ENCODE measurements around the gene KIF11. TPM values are rescaled to one million over a fixed set of nuclear protein-coding genes. Genes with fewer than 3 reads are reported as not detected.

KIF11 gene
- total RNA-seq, 1 experiment from 2014 or later: 47.8 TPM

DNA sequence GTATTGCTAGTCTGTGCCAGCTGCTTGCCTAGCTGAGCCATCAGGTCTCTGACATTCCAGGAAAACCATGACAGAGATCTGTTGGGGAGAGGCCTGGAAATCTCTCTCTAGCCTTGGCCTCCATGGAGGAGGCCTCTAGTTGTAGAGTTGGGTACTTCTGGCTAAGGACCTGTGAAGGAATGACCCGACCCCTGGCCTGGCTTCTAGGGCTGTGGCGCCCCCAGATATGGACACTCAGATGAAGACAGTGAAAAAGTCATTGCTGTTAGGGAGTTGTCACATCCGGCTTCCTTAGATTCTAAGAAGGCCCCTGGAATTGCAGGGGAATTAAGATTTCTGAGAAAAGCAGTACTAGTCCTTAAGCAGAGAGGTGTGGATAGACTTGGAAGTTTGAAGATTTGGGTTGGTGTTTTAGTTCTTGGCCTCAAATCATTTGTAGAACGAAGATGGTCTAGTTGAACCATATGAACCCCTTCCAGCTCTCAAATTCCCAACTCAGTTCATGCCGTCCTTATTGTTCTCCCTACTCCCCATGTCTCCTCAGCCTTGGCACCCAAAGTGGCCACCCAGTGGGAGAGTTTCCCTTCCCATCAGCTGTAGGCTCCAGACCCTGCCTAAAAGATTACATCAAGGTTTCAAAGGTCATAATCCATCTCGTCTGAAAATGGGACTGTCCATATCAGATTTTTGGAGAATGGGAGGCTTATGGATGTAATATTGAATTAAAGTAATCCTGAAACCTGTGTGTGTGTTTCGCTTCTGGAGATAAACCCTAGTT lies 103.9 kb downstream of the KIF11 start:
- in situ Hi-C loops (cut with HindIII; ENCODE audit: low pct_unique_long_range_greater_than_20kb, low sequenced_read_pairs): no loop called here
- intact Hi-C loops (cut with micrococcal nuclease; ENCODE audit: unreplicated experiment): no loop called here
- ChIA-PET POLR2A (no interaction called here), CTCF (no interaction called here)
- H3K9me3 ChIP-seq (ENCODE audit: control insufficient read depth, insufficient read depth, low read depth, low read length): no peaks in the 10 kb centered on the region
- no peak for DNase-seq (ENCODE audit: low read depth, low spot score)
- no peaks in the 10 kb centered on the region for H3K27me3 ChIP-seq (ENCODE audit: control insufficient read depth, insufficient read depth, low read length)
- H3K36me3 ChIP-seq (ENCODE audit: control insufficient read depth, insufficient read depth, low read length): peaks cover 4% of the 10 kb centered on the region; the same call in 1 of the 2 replicates
- no peak for TF ChIP-seq TCF7L2 (IDR thresholded peaks at IDR 0.05; ENCODE audit: low read depth, low read length)
- TF ChIP-seq, protein P1, sequence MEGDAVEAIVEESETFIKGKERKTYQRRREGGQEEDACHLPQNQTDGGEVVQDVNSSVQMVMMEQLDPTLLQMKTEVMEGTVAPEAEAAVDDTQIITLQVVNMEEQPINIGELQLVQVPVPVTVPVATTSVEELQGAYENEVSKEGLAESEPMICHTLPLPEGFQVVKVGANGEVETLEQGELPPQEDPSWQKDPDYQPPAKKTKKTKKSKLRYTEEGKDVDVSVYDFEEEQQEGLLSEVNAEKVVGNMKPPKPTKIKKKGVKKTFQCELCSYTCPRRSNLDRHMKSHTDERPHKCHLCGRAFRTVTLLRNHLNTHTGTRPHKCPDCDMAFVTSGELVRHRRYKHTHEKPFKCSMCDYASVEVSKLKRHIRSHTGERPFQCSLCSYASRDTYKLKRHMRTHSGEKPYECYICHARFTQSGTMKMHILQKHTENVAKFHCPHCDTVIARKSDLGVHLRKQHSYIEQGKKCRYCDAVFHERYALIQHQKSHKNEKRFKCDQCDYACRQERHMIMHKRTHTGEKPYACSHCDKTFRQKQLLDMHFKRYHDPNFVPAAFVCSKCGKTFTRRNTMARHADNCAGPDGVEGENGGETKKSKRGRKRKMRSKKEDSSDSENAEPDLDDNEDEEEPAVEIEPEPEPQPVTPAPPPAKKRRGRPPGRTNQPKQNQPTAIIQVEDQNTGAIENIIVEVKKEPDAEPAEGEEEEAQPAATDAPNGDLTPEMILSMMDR (IDR thresholded peaks at IDR 0.05): no peak
- TF ChIP-seq POLR2AphosphoS5 (IDR thresholded peaks at IDR 0.05; ENCODE audit: low read depth, low read length): no peak
- TF ChIP-seq, protein P2, sequence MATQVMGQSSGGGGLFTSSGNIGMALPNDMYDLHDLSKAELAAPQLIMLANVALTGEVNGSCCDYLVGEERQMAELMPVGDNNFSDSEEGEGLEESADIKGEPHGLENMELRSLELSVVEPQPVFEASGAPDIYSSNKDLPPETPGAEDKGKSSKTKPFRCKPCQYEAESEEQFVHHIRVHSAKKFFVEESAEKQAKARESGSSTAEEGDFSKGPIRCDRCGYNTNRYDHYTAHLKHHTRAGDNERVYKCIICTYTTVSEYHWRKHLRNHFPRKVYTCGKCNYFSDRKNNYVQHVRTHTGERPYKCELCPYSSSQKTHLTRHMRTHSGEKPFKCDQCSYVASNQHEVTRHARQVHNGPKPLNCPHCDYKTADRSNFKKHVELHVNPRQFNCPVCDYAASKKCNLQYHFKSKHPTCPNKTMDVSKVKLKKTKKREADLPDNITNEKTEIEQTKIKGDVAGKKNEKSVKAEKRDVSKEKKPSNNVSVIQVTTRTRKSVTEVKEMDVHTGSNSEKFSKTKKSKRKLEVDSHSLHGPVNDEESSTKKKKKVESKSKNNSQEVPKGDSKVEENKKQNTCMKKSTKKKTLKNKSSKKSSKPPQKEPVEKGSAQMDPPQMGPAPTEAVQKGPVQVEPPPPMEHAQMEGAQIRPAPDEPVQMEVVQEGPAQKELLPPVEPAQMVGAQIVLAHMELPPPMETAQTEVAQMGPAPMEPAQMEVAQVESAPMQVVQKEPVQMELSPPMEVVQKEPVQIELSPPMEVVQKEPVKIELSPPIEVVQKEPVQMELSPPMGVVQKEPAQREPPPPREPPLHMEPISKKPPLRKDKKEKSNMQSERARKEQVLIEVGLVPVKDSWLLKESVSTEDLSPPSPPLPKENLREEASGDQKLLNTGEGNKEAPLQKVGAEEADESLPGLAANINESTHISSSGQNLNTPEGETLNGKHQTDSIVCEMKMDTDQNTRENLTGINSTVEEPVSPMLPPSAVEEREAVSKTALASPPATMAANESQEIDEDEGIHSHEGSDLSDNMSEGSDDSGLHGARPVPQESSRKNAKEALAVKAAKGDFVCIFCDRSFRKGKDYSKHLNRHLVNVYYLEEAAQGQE (IDR thresholded peaks at IDR 0.05; ENCODE audit: insufficient read depth in 1 of 2, low read depth in 2 of 2, low read length in 1 of 2): no peak
- no peak for TF ChIP-seq SIN3A (IDR thresholded peaks at IDR 0.05; ENCODE audit: borderline replicate concordance, insufficient read depth, low read depth, low read length)
- H3K4me1 ChIP-seq (ENCODE audit: control insufficient read depth, insufficient read depth, low read length): peaks cover 10% of the 10 kb centered on the region
- H3K4me3 ChIP-seq (ENCODE audit: low read depth in 2 of 2, low read length in 2 of 2): peak overlapping the region in 1 of 2 experiments; percentile 43; a peak in 2 of 4 replicates
- no TSS peak for BruUV-seq (replicated peaks)
- peak overlapping the region; percentile 71 for H3K27ac ChIP-seq (ENCODE audit: low read length)
- ATAC-seq: peak; percentile 52

DNA sequence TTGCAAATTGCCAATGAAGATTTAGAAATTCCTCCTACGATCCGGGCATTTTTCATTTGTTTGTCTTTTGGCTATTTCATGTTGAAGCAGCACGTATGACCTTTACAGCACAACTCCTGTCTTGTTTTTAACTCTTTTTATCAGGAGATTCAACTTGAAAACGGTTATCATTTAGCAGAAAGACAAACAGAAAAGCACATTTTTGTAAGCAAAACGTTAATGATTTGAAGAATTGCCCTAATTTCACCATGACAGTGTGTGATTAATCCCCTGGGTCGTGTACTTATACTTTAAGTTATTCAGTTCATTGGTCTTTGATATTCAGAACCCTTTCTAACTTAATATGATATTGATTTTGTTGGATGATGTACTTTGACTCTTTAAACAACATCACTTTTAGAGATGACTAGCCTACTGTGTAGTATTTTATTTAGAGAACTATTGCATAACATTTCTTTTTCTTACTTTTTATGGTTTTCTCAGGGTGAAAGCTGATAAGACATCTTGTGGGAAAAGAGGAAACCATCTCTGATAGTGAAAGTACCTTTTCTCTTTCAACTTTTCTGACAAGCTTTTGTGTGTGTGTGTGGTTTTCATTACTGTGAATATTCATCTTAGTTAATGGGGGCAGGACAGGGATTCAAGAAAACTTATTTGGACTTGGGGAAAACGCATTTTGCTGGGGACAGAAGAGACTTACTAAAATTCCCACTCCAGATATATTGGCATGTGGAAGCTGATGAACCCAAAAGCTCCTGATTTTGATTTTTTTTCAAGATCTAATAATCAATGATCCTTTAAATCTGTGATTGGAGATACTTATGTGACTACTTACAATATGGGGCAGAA lies 105.0 kb downstream of the KIF11 start:
- Histone ChIP-seq H3K27ac (ENCODE audit: low read length) (peak overlapping the region; percentile 4; the same call in 1 of the 2 replicates), H3K4me3 (ENCODE audit: low read depth in 2 of 2, low read length in 2 of 2) (no peak overlapping the region), H3K27me3 (ENCODE audit: control insufficient read depth, insufficient read depth, low read length) (no peaks in the 10 kb centered on the region), H3K4me1 (ENCODE audit: control insufficient read depth, insufficient read depth, low read length) (peaks cover 10% of the 10 kb centered on the region), H3K9me3 (ENCODE audit: control insufficient read depth, insufficient read depth, low read depth, low read length) (no peaks in the 10 kb centered on the region), H3K36me3 (ENCODE audit: control insufficient read depth, insufficient read depth, low read length) (peaks cover 4% of the 10 kb centered on the region; the same call in 1 of the 2 replicates)
- DNase-seq (ENCODE audit: low read depth, low spot score) (no peak), ATAC-seq (no peak)
- intact Hi-C loops (cut with micrococcal nuclease; ENCODE audit: unreplicated experiment) (no loop called here), in situ Hi-C loops (cut with HindIII; ENCODE audit: low pct_unique_long_range_greater_than_20kb, low sequenced_read_pairs) (no loop called here)
- POLR2A ChIA-PET: interaction anchor here (0.6 kb wide), 2 partner anchors 114 to 181 kb away, joined by 3 to 5 read pairs; no protein-coding TSS in a partner anchor
- CTCF ChIA-PET: no interaction called here
- BruUV-seq (replicated peaks): no TSS peak
- TF ChIP-seq, protein P2 (IDR thresholded peaks at IDR 0.05; ENCODE audit: insufficient read depth in 1 of 2, low read depth in 2 of 2, low read length in 1 of 2): no peak
- TF ChIP-seq POLR2AphosphoS5 (IDR thresholded peaks at IDR 0.05; ENCODE audit: low read depth, low read length): no peak
- TF ChIP-seq SIN3A (IDR thresholded peaks at IDR 0.05; ENCODE audit: borderline replicate concordance, insufficient read depth, low read depth, low read length): no peak
- no peak for TF ChIP-seq TCF7L2 (IDR thresholded peaks at IDR 0.05; ENCODE audit: low read depth, low read length)
- TF ChIP-seq, protein P1 (IDR thresholded peaks at IDR 0.05): no peak
